ENCODE results near the gene UTP25.

DNA sequence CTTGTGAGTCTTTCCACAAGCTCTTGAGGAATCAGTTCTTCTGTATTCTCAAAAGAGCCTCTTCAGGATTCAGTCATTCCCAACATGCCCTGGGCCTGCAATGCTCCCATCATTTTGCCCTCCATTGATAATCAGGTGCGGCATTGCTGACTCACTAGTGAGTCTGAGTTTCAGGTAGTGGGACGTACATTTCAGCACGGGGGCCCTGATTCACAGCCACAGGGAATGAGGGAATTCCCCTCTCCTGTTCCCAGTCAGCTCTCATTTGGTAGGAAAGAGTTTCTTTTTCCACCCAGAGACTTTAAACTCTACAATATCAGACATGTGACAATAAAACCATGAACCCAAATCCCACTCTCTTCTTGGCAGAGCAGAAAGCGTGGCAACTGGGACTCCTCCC is 18.2 kb upstream of the UTP25 start:
- TF ChIP-seq CTCF (IDR thresholded peaks at IDR 0.05) (no peak), POLR2A (IDR thresholded peaks at IDR 0.05) (no peak)

All from tibial nerve (tissue), 3 donors.